ENCODE results near the gene SLC39A9.

SLC39A9 gene

DNA sequence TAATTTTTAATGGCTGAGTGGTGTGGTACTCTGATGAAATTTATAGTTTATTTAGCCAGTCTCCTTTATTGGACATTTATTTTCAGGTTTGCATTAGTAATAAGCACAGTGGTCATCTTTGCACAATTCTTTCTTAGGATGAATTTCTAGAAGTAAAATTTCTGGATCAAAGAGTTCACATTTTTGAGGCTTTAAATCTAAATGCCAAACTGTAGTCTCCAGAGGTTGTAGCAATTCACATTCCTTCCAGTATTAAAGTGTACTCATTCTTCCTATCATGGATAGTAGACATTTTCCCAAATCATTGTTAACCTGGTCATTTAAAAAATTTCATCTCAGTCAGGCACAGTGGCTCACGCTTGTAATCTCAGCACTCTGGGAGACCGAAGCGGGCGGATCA, 24.8 kb downstream of the SLC39A9 start:
- TF ChIP-seq, protein P1, sequence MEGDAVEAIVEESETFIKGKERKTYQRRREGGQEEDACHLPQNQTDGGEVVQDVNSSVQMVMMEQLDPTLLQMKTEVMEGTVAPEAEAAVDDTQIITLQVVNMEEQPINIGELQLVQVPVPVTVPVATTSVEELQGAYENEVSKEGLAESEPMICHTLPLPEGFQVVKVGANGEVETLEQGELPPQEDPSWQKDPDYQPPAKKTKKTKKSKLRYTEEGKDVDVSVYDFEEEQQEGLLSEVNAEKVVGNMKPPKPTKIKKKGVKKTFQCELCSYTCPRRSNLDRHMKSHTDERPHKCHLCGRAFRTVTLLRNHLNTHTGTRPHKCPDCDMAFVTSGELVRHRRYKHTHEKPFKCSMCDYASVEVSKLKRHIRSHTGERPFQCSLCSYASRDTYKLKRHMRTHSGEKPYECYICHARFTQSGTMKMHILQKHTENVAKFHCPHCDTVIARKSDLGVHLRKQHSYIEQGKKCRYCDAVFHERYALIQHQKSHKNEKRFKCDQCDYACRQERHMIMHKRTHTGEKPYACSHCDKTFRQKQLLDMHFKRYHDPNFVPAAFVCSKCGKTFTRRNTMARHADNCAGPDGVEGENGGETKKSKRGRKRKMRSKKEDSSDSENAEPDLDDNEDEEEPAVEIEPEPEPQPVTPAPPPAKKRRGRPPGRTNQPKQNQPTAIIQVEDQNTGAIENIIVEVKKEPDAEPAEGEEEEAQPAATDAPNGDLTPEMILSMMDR (IDR thresholded peaks at IDR 0.05; ENCODE audit: low read depth, low read length) = no peak
- H3K4me3 ChIP-seq (ENCODE audit: low read depth, low read length) = no peak overlapping the region

DNA sequence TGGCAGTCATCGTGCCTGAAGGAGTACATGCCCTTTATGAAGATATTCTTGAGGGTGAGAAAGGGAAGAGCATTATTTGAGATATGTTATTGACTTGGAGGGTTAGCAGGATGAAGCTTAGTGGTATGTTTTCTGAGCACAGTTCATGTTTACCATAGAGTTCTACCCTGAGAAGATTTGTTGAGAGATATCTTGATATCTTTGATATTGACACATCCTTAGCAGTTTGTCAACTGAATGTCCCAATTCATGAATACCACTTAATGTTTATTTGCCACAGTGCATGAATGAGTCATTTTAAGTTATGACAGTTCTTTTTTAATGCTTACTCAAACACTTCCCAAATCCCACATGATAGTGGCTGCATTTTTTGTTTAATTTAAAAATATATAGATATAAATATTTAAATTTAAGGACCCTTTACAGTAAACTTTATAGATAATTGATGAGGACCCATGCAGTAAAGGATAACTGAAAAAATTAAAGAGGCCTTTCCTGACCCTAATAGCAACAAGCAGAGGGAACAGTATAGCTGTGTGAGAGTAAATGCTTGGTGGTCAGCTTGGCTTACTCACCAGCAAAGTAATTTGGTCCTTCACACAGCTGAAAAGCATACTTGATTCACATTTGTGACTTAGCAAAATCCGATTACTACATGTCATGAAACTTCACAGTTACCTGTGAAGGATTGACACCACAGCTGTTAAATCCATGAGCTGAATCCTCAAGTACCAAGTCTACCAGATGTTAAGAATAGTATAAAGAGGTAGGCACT, 25.8 kb downstream of the SLC39A9 start:
- H3K4me3 ChIP-seq (ENCODE audit: low read depth, low read length) = no peak overlapping the region
- TF ChIP-seq, protein P1 (IDR thresholded peaks at IDR 0.05; ENCODE audit: low read depth, low read length) = no peak

DNA sequence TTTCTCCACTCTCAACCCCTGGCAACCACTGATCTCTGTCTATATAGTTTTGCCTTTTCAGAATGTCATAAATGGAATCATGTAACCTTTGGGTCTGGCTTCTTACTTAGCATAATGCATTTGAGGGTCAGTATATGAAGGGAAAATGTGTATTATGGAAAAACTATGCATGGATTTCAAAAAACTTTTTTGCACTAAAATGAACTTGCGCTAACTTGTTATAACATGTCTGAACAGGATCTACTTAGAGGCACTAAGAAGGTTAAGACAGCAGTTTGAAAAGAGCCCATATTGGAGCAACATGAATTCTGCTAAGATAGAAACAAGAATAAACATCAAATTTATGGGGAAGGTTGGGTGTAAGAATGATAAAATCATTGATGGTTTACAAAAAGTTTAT, 29.1 kb downstream of the SLC39A9 start:
- TF ChIP-seq, protein P1 (IDR thresholded peaks at IDR 0.05; ENCODE audit: low read depth, low read length) = no peak
- H3K4me3 ChIP-seq (ENCODE audit: low read depth, low read length) = no peak overlapping the region

DNA sequence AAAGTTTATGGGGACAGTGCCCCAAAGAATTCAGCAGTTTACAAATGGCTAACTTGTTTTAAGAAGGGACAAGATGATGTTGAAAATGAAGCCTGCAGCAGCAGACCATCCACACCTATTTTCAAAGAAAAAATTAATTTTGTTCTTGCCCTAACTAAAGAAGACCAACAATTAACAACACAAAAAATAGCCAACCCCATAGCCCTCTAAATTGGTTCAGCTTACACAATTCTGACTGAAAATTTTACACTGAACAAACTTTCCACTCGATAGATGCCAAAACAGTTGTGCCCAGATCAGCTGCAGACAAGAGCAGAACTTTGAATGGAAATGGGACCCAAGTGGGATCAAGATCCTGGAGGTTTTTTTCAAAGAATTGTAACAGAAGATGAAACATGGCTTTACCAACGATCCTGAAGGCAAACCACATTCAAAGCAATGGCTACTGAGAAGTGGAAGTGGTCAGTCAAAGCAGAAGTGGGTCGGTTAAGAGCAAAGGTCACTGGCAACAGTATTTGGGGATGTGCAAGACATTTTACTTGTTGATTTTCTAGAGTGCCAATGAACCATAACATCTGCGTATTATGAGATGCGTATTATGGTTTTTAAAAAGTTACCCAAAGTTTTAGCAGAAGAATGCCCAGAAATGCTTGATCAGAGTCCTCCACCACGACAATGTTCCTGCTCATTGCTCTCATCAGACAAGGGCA, 30.0 kb downstream of the SLC39A9 start:
- no peak overlapping the region for H3K4me3 ChIP-seq (ENCODE audit: low read depth, low read length)
- TF ChIP-seq, protein P1 (IDR thresholded peaks at IDR 0.05; ENCODE audit: low read depth, low read length) = no peak

DNA sequence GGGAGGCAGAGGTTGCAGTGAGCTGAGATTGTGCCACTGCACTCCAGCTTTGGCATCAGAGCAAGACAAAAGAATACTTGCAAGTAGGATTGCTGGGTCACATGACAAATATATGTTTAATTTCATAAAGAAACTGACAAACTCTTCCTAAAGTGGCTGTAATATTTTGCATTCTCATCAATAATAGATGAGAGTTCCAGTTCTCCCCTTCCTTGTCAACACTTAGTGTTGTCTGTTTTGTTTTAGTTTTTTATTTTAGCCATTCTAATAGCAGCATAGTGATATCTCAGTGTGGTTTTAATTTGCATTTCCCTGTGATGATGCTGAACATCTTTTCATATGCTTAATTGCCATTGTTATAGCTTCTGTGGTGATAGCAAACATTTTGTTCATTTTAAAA, 31.2 kb downstream of the SLC39A9 start:
- no peak overlapping the region for H3K4me3 ChIP-seq (ENCODE audit: low read depth, low read length)
- TF ChIP-seq, protein P1 (IDR thresholded peaks at IDR 0.05; ENCODE audit: low read depth, low read length) = no peak

DNA sequence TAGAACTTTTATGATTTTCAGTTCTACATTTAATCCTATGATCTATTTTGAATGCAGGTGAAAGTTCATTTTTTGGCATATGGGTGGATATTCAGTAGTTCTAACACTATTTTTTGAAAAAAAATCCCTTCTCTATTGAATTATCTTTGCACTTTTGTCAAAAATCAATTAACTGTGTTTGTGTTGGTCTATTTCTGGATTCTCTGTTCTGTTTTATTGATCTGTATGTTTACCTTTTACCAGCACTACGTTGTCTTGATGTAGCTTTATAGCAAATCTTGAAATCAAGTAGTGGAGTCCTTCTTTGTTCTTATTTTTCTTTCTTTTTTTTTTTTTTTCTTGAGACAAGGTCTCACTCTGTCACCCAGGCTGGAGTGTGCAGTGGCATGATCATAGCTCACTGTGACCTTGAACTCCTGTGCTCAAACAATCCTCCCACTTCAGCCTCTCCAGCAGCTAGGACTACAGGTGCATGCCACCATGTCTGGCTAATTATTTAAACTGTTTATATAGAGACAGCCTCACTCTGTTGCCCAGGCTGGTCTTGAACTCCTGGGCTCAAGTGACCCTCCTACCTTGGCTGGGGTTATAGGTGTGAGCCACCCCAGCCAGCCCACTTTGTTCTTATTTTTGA, 31.9 kb downstream of the SLC39A9 start:
- H3K4me3 ChIP-seq (ENCODE audit: low read depth, low read length) = no peak overlapping the region
- TF ChIP-seq, protein P1 (IDR thresholded peaks at IDR 0.05; ENCODE audit: low read depth, low read length) = no peak

DNA sequence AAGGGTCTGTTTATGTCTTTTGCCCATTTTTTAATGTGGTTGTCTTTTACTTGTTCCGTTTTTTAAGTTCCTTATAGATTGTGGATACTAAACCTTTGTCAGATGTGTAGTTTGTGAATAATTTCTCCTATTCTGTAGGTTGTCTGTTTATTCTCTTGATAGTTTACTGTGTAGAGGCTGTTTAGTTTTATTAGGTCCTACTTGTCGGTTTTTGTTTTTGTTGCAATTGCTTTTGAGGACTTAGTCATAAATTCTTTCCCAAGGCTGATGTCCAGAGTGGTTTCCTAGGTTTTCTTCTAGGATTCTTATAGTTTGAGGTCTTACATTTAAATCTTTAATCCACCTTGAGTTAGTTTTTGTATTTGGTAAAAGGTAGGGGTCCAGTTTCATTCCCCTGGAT, 33.9 kb downstream of the SLC39A9 start:
- TF ChIP-seq, protein P1 (IDR thresholded peaks at IDR 0.05; ENCODE audit: low read depth, low read length) = no peak

More for the DNA sequence above, 33.9 kb downstream of the SLC39A9 start:
- no peak overlapping the region for H3K4me3 ChIP-seq (ENCODE audit: low read depth, low read length)

Data from WI38 (cell line).